Ishikawa (cell line): Measurements from ENCODE around the gene ZNF718.

ENCODE experiments used
- CEBPB ChIP-seq: IDR thresholded peaks from 2 replicates; pipeline ENCODE4 v1.6.1; 2012
- CREB1 ChIP-seq: IDR thresholded peaks from 2 replicates; pipeline ENCODE4 v1.6.1; 2012; ENCODE audit warnings: low read depth
- EGR1 ChIP-seq: IDR thresholded peaks from 2 replicates; pipeline ENCODE4 v1.6.1; 2012
- EP300 ChIP-seq: IDR thresholded peaks from 2 replicates; pipeline ENCODE4 v1.6.1; 2012; ENCODE audit warnings: borderline replicate concordance
- FOXM1 ChIP-seq: IDR thresholded peaks from 2 replicates; pipeline ENCODE4 v1.6.1; 2012; ENCODE audit warnings: low read depth, borderline replicate concordance
- NFIC ChIP-seq: IDR thresholded peaks from 2 replicates; pipeline ENCODE4 v1.6.1; 2012
- RAD21 ChIP-seq: IDR thresholded peaks from 2 replicates; pipeline ENCODE4 v1.6.1; 2012; ENCODE audit warnings: low read depth
- TAF1 ChIP-seq: IDR thresholded peaks from 2 replicates; pipeline ENCODE4 v1.6.1; 2012; ENCODE audit warnings: low read depth, mild to moderate bottlenecking
- TCF12 ChIP-seq: IDR thresholded peaks from 2 replicates; pipeline ENCODE4 v1.6.1; 2012; ENCODE audit warnings: low read depth
- TEAD4 ChIP-seq: IDR thresholded peaks from 2 replicates; pipeline ENCODE4 v1.6.1; 2012
- YY1 ChIP-seq: IDR thresholded peaks from 2 replicates; pipeline ENCODE4 v1.6.1; 2012; ENCODE audit warnings: low read depth
- ZBTB7A ChIP-seq: IDR thresholded peaks from 2 replicates; pipeline ENCODE4 v1.6.1; 2012; ENCODE audit warnings: low read depth
- TF ChIP-seq, protein P1 (sequence below): IDR thresholded peaks from 2 replicates; pipeline ENCODE4 v1.6.1; 2012
- TF ChIP-seq, protein P2 (sequence below): IDR thresholded peaks from 2 replicates; pipeline ENCODE4 v1.6.1; 2012
- TF ChIP-seq, protein P3 (sequence below): IDR thresholded peaks from 2 replicates; pipeline ENCODE4 v1.6.1; 2012; ENCODE audit warnings: low read depth, mild to moderate bottlenecking

The ZNF718 gene

DNA sequence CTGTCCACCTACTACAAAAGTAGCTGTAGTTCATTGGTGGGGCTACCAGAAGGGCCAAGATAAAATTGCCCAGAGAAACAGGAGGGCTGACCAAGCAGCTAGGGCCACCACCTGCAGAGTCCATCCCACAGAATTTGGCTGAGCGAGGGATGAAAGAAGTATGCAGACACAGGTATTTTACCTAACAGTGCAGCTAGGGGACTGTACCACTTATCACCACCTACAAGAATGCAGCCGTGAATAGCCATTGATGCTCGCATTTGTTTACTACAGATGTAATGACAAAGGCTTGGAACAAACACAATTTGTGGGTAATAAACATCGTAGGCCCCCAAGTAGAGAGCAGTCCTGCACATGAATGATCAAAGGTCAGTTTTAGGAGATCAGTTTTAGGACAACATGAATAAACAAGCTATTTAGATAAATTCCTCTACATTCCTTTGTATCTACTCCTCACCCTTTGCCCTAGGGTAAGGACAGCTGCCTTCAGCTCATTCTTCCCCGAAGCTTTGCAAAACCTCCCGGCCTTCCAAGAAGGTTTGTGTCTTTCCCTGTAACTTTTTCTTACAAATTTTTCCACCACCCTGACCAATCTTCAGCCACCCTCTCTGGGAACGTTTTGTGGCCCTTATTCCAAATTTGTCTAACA, 49.5 kb downstream of the ZNF718 start:
- TF ChIP-seq EGR1 (no peak), CEBPB (no peak)
- TF ChIP-seq, protein P1, sequence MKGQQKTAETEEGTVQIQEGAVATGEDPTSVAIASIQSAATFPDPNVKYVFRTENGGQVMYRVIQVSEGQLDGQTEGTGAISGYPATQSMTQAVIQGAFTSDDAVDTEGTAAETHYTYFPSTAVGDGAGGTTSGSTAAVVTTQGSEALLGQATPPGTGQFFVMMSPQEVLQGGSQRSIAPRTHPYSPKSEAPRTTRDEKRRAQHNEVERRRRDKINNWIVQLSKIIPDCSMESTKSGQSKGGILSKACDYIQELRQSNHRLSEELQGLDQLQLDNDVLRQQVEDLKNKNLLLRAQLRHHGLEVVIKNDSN, result no peak
- TF ChIP-seq, protein P2, sequence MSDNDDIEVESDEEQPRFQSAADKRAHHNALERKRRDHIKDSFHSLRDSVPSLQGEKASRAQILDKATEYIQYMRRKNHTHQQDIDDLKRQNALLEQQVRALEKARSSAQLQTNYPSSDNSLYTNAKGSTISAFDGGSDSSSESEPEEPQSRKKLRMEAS, result no peak

DNA sequence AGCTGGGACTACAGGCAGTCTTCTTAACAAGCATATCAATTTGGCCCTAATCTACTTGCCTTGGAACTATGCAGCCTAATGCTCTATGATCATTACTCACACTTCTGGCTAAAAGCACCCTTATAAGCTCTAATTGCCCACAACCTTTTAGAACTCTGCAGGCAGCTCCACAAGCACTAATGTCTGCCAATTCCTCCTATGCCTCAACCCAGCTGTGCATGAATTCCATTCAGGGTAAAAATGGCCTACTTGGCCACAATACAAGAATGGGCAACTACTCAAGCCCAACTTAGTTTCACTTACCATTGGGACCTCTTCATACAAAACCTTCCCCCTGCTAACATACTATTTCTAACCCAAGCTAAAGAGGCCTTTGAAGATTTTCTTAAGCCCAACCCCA, 51.7 kb downstream of the ZNF718 start:
- no peak for TF ChIP-seq EGR1
- no peak for TF ChIP-seq TAF1

DNA sequence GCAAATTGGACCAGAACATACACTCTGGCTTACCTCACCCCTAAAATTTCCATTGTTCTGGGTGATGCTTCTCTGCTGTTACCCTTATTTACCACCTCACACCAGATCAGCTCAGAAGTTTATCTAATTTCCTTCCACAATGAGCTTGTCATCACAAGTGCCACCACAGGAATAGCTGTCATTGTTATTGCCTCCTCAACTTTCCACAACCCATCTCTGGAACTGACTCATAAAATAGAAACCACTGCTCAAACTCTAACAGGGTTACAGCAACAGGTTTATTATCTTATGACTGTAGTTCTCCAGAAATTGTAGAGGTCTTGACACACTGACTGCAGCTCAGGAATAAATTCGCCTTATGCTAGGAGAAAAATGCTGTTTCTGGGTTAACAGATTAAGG, 52.7 kb downstream of the ZNF718 start:
- TF ChIP-seq EGR1, result no peak
- TF ChIP-seq YY1, result no peak
- TF ChIP-seq TCF12, result no peak
- TF ChIP-seq, protein P1, result no peak
- no peak for TF ChIP-seq RAD21
- no peak for TF ChIP-seq CEBPB
- no peak for TF ChIP-seq CREB1
- no peak for TF ChIP-seq ZBTB7A
- TF ChIP-seq FOXM1, result no peak
- no peak for TF ChIP-seq NFIC
- TF ChIP-seq, protein P2, result no peak
- no peak for TF ChIP-seq TAF1
- TF ChIP-seq EP300, result no peak

DNA sequence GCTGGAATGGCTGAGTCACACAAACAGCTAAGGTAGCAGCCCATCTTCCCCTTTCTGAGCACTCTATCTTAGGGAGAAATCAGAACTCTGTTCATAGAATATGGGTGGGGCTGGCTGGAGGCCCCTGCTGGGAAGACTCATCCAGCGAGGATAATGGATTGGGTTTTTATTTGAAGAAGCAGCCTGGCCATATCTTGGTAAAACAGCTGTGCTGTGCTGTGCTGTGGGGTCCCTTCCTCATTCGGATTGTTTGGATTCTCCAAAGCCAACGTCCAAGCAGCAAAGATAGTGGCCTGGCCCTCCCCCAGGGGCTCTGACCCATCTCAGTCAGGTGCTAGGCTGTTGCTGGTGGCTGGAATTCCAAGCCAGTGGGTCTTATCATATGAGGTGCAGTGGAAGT, 63.8 kb downstream of the ZNF718 start:
- TF ChIP-seq CREB1, result no peak
- no peak for TF ChIP-seq RAD21
- TF ChIP-seq TAF1, result no peak
- TF ChIP-seq, protein P1, result no peak
- TF ChIP-seq, protein P3, sequence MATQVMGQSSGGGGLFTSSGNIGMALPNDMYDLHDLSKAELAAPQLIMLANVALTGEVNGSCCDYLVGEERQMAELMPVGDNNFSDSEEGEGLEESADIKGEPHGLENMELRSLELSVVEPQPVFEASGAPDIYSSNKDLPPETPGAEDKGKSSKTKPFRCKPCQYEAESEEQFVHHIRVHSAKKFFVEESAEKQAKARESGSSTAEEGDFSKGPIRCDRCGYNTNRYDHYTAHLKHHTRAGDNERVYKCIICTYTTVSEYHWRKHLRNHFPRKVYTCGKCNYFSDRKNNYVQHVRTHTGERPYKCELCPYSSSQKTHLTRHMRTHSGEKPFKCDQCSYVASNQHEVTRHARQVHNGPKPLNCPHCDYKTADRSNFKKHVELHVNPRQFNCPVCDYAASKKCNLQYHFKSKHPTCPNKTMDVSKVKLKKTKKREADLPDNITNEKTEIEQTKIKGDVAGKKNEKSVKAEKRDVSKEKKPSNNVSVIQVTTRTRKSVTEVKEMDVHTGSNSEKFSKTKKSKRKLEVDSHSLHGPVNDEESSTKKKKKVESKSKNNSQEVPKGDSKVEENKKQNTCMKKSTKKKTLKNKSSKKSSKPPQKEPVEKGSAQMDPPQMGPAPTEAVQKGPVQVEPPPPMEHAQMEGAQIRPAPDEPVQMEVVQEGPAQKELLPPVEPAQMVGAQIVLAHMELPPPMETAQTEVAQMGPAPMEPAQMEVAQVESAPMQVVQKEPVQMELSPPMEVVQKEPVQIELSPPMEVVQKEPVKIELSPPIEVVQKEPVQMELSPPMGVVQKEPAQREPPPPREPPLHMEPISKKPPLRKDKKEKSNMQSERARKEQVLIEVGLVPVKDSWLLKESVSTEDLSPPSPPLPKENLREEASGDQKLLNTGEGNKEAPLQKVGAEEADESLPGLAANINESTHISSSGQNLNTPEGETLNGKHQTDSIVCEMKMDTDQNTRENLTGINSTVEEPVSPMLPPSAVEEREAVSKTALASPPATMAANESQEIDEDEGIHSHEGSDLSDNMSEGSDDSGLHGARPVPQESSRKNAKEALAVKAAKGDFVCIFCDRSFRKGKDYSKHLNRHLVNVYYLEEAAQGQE, result no peak
- no peak for TF ChIP-seq EGR1
- no peak for TF ChIP-seq NFIC
- TF ChIP-seq, protein P2, result no peak
- TF ChIP-seq EP300, result no peak
- TF ChIP-seq YY1, result no peak
- TF ChIP-seq CEBPB, result no peak
- TF ChIP-seq TEAD4, result no peak
- no peak for TF ChIP-seq ZBTB7A
- no peak for TF ChIP-seq TCF12
- no peak for TF ChIP-seq FOXM1

DNA sequence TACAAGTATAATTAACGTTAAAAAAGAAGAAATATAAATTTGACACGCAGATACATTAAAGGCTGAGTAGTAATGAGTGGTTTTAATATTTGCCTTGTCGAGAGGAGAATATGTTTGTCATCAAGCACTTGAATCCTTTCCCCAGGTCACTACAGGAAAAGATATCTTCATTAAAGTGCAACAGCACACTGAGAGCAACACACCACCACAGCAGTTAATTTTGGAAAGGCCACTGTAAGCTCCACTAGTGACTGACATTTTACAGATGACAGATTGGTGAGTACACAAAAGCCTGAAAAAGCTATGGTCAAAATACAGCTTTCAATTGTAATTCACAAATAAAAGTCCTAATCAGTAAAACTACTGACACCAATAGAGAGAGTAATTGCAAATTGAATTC, 76.6 kb downstream of the ZNF718 start:
- TF ChIP-seq YY1 (no peak), TCF12 (no peak), CREB1 (no peak)

DNA sequence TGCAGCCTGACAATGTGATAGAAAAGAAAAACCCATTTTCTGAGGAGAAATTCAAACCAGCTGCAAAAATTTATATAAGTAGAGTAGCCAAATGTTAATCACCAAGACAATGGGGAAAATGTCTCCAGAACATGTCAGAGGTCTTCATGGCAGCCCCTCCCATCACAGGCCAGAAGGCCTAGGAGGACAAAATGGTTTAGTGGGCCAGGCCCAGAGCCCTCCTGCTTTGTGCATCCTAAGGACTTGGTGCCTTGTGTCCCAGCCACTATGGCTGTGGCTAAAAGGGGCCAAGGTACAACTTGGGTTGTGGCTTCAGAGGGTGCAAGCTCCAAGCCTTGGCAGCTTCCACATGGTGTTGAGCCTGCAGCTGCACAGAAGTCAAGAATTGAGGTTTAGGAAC, 78.5 kb downstream of the ZNF718 start:
- TF ChIP-seq, protein P1, result 0 out of 2 replicates have a peak, but pooled peaks have one; percentile 10

DNA sequence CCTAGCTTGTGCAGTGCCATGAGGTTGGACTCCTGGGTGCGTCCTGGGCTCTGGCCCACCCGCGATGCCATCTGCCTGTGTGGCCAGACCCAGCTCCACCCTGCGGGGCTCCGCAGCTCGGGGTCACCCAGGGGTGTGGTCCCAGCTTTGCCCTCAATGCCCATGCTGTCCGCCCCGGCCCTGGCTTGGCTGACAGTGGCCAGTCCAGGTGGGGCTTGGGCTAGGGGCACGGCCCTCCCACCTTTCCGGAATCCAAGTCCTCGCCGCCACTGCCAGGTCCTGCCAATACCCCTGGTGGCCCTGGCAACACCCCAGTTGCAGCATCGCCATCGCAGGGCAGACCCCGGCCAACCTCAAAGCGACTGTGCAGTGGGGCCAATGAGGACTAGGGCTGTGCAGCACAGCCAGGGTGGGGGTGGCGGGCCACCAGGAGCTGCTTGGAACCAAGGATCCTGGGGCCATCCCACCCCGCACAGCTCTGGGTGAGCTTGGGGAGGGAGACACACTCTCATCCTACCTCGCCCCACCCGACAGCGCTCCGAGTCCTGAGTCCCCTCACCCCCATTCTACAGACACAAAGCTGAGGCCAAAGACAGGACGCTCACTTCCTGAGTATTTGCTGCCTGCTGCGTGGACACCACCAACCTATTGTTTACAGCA, 80.9 kb downstream of the ZNF718 start:
- TF ChIP-seq, protein P3, result no peak
- TF ChIP-seq EGR1, result no peak
